Measurements from ENCODE around the gene SPTBN5.

The SPTBN5 gene

DNA sequence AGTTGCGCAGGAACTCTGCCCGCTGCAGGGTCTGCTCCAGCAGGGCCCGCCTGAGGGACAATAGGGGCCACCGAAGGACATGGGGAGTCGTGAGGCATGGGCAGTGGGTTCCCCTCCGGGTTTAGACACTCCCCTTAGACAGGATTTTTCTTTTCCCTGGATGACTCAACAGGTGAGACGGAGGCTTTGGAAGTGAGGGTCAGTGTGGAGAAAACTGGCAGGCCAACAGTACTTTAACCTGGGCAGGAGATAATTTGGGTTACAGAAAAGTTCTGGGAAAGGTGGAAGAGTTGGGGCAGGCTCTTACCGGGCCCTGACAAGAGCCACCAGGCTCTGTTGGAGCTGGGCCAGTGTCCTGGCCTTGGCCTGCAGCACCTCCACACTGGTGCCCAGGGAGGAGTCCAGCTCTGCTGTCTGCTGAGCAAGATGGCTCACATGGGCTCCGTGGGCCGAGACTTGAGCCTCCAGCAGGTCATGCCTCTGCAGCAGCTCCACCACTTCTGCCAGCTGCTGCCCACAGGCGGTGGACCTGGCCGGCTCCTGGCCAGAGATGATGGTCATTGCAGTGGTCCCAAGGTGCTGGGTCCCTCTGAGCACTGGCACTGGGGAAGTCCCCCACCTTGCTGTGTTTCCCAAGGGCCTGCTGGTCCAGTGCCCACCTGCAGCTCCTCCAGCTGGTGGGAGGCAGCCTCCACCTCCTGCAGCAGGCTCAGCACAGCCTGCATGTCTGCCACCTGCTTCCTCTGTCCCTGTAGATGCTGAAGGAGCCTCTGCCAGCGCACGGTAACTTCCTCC lies 11.0 kb downstream of the SPTBN5 start:
- DNase-seq, result no peak

- DNase-seq, result no peak
Observed at GRCh38 chr15:41881920-41882688, 11.7 kb downstream of the SPTBN5 start.

GRCh38 chr15:41881550-41881919 lies 12.3 kb downstream of the SPTBN5 start:
- DNase-seq, result no peak

- no peak for DNase-seq
Observed at GRCh38 chr15:41881086-41881485, 12.8 kb downstream of the SPTBN5 start.

- no peak for DNase-seq
Observed at GRCh38 chr15:41880156-41880877, 13.5 kb downstream of the SPTBN5 start.

- no peak for DNase-seq
Observed at GRCh38 chr15:41879321-41879845, 14.5 kb downstream of the SPTBN5 start.

DNA sequence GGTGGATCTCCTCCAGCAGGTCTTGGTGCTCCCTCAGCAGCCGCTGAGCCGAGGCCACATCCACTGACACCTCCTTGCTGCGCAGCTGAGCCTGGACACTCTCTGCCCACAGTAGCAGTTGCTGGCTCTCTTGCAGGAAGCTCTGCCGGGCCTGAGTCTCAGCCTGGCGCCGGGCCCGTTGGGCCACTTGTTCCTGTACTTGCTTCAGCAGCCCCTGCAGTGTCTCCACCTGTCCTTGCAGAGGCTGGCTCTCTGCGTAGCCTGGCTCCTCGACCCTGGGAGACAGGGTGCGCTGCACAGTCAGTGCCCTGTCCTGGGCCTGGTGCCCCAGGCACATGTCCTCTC lies 15.5 kb downstream of the SPTBN5 start:
- no peak for DNase-seq

GRCh38 chr15:41877631-41878354 lies 16.1 kb downstream of the SPTBN5 start:
- DNase-seq, result no peak

DNA sequence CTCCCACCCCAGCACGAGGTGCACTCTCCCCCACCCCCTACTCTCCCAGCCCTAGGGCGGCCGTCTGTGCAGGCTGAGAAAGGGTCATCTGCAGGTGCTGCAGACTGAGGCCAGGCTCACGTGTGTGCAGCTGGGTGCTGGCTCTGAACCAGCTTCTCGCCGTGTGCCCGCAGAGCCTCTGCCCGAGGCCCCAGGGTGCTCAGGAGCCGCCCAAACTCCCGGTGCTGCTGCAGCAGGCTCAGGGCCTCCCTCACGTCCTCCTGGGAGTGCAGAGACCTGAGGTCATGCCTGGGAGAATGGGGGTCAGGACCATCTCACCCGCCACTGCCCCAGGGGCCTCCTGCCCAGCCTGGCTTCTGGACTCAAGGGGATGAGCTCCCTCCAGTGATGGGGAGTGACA lies 17.2 kb downstream of the SPTBN5 start:
- no peak for DNase-seq

DNA sequence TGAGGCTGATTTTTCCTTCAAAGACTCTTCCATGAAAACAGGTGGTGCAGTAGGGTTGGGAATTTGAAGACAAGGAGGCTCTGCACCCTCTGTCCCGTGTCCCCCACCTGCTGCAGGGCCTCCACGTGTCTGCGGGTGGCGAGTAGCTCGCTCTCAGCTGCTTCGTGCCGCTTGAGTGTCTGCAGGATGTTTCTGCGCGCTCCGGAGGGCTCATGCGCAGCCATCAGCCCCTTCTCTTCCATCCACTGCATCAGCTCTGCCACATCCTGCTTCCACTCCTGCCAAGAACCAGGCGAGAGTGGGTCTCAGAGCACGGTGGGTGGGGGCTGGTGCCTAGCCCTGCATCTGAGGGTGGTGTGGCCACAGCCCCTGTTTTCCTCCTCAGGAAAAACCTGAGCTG lies 17.8 kb downstream of the SPTBN5 start:
- DNase-seq, result no peak

DNA sequence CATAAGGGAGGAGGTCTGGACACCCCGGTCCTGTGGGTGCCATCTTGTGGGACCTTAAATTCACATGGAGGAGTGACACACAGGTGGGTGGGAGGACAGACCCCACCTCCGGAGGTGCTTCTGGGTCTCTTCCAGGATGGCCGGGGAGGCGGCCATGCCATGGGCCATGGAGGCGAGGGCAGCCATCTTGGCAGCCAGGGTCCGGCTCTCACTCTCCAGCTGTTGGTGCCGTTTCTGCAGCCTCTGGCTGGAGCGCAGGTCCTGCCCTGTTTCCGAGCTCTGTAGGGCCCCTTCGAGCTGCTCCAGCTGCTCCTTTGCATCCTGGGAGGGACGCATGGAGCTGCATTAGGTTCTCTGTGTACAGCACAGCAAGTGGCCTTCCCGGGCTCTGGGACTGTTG lies 19.1 kb downstream of the SPTBN5 start:
- DNase-seq, result no peak

DNA sequence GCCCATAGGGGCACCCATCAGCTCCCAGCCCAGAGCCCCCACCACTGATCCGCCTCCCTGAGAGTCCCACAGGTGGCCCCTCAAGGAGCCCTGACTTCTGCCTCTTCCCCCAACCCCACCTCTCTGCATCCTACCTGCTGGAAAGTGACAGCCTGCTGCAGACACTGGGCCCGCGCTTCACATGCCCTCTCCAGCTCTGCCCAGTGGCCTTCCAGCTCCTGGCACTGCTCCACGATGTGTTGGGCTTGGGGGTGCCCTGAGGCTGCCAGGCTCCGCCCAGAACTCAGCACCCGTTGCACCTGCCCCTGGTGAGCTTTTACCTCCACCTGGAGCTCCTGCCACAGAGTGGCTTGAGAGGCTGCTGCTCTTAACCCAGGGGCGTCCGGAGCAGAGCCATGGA lies 20.1 kb downstream of the SPTBN5 start:
- DNase-seq, result no peak

DNA sequence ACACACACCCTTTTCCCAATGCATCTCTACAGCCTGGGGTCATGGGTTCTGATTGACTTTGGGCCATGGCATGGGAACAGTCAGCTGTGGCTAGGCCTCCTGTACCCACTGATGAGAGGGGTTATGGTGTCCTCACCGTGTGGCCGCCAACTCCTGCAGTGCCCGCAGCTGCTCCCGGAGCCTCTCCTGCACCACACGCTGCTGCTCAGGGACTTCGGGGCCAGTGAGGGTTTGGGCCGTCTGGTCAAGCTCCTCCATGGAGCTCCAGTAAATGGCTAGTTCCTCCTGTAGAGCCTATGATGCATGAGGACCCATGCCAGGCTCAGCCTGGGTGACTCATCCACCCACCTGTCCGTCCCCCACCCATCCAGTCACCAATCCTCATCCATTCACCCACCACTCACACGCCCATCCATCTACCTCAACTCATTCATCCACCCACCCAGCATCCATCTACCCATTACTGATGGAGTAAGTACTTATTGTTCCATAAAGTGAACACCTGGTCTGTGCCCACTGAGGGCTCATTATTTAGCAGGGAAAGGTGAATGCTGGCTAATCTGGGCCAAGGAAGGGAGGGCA lies 21.6 kb downstream of the SPTBN5 start:
- DNase-seq, result no peak

- no peak for DNase-seq
Observed at GRCh38 chr15:41871175-41871905, 22.5 kb downstream of the SPTBN5 start.

- no peak for DNase-seq
Observed at GRCh38 chr15:41870689-41871081, 23.2 kb downstream of the SPTBN5 start.

GRCh38 chr15:41869770-41870688 lies 23.8 kb downstream of the SPTBN5 start:
- no peak for DNase-seq

DNA sequence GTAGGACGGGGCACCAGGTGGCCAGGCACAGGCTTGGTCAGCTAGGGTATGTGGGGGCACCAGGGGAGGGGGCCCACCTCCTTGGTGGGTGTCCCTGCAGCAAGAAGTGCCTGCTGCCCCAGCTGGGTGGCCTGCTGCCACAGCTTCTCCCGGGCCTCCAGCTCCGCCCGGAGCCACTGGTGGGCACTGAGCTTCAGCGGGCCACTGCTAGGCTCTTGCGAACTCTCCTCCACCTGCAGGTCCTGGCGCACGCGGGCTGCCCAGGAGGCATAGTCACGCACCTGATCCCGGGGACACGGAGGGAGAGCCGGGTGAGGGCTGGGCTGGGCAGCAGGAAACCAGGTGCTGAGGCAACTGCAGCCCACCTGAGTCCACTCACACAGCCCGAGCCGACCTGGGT lies 25.5 kb downstream of the SPTBN5 start:
- no peak for DNase-seq

GRCh38 chr15:41866872-41867579 lies 26.8 kb downstream of the SPTBN5 start:
- DNase-seq, result no peak

GRCh38 chr15:41866263-41866703 lies 27.6 kb downstream of the SPTBN5 start:
- DNase-seq, result no peak

GRCh38 chr15:41865490-41866055 lies 28.3 kb downstream of the SPTBN5 start:
- no peak for DNase-seq

All from NK-92 treated with Interleukin-12 subunit alpha and Interleukin-12 subunit beta, amount 100 ng/mL, for 24 hours (cell line).